Neural progenitor cell (in vitro differentiated cells): ENCODE results near the gene FAM72D. TPM values are rescaled to one million over a fixed set of nuclear protein-coding genes. Genes with fewer than 3 reads are reported as not detected.
"Not testable (repeated sequence)": the region's sequence is repeated elsewhere in the genome, so short reads cannot be mapped to it uniquely, and the experiment has no call there.

Source experiments
- DNase-seq: peaks from one replicate; pipeline ENCODE4 v3.0.0-alpha.2; 2016; ENCODE audit warnings: low spot score
- H2AFZ ChIP-seq: fragments of 200-600 bp; sonication (generic); replicated peaks from 2 replicates; pipeline ENCODE4 v1.6.1; 2016; ENCODE audit warnings: antibody characterized with exemption
- H3F3A ChIP-seq: fragments of 200-600 bp; sonication (generic); 2 replicates; pipeline ENCODE4 v1.6.1; 2016; ENCODE audit warnings: antibody characterized with exemption, low read depth
- H3K27ac ChIP-seq: fragments of 200-600 bp; sonication (generic); 2 replicates; pipeline ENCODE4 v1.5.1; 2016; ENCODE audit warnings: mild to moderate bottlenecking
- H3K27me3 ChIP-seq: fragments of 200-600 bp; sonication (generic); 2 replicates; pipeline ENCODE4 v1.6.1; 2016; ENCODE audit warnings: mild to moderate bottlenecking, moderate library complexity
- H3K36me3 ChIP-seq: fragments of 200-600 bp; sonication (generic); 2 replicates; pipeline ENCODE4 v1.5.1; 2016
- H3K4me1 ChIP-seq: fragments of 200-600 bp; sonication (generic); 2 replicates; pipeline ENCODE4 v1.6.1; 2016; ENCODE audit warnings: mixed run types
- H3K4me2 ChIP-seq: fragments of 200-600 bp; sonication (generic); 2 replicates; pipeline ENCODE4 v1.6.1; 2016
- H3K4me3 ChIP-seq: fragments of 200-600 bp; sonication (generic); 2 replicates; pipeline ENCODE4 v1.5.1; 2016
- H3K79me2 ChIP-seq: fragments of 200-600 bp; sonication (generic); 2 replicates; pipeline ENCODE4 v1.6.1; 2016; ENCODE audit warnings: low read depth
- H3K9ac ChIP-seq: fragments of 200-600 bp; sonication (generic); 2 replicates; pipeline ENCODE4 v1.6.1; 2016
- H3K9me3 ChIP-seq: fragments of 200-600 bp; sonication (generic); 2 replicates; pipeline ENCODE4 v1.5.1; 2016; ENCODE audit warnings: low read depth
- H4K20me1 ChIP-seq: fragments of 200-600 bp; sonication (generic); 2 replicates; pipeline ENCODE4 v1.6.1; 2016; ENCODE audit warnings: low read depth
- H3K27ac Mint-ChIP-seq: 3 replicates; pipeline ENCODE4 v1.8.0; 2021; ENCODE audit warnings: mixed read lengths
- H3K27me3 Mint-ChIP-seq: 2 replicates; pipeline ENCODE4 v1.8.0; 2022; ENCODE audit warnings: low read depth, mild to moderate bottlenecking, inconsistent platforms, moderate library complexity, mixed read lengths; ENCODE audit not compliant: insufficient read depth
- H3K36me3 Mint-ChIP-seq: 3 replicates; pipeline ENCODE4 v1.8.0; 2021; ENCODE audit warnings: mixed read lengths
- H3K4me1 Mint-ChIP-seq: 3 replicates; pipeline ENCODE4 v1.8.0; 2021; ENCODE audit warnings: mixed read lengths
- H3K4me3 Mint-ChIP-seq: 3 replicates; pipeline ENCODE4 v1.8.0; 2021; ENCODE audit warnings: mild to moderate bottlenecking, moderate library complexity, mixed read lengths
- H3K9me3 Mint-ChIP-seq: 3 replicates; pipeline ENCODE4 v1.8.0; 2020; ENCODE audit warnings: mixed read lengths
- total RNA-seq: library from RNA; depleted of rRNA; stranded (reverse); fragments of >200 nt; gene quantifications from 2 replicates; pipeline ENCODE4 v1.2.3, GENCODE V29; 2015; ENCODE audit warnings: low replicate concordance

Gene FAM72D
- total RNA-seq, 1 donor from 2014 or later, result 36.8 TPM

GRCh38 chr1:145078787-145079370 lies 16.9 kb upstream of the FAM72D start:
- H3K4me2 ChIP-seq, H3K9me3 Mint-ChIP-seq, H3K36me3 ChIP-seq, H3F3A ChIP-seq, H3K4me3 ChIP-seq, H3K27me3 Mint-ChIP-seq, H3K27ac Mint-ChIP-seq, H3K4me3 Mint-ChIP-seq, H3K79me2 ChIP-seq, H3K9me3 ChIP-seq, H4K20me1 ChIP-seq, H3K4me1 Mint-ChIP-seq, DNase-seq, H3K27me3 ChIP-seq, H3K27ac ChIP-seq, H2AFZ ChIP-seq, H3K4me1 ChIP-seq, H3K36me3 Mint-ChIP-seq, H3K9ac ChIP-seq: not testable (repeated sequence)

- not testable (repeated sequence) for H3F3A ChIP-seq, H3K9ac ChIP-seq, H3K4me3 ChIP-seq, H3K27me3 ChIP-seq, H3K79me2 ChIP-seq, DNase-seq, H3K27ac Mint-ChIP-seq, H3K9me3 ChIP-seq, H3K4me1 ChIP-seq, H3K27me3 Mint-ChIP-seq, H4K20me1 ChIP-seq, H3K4me3 Mint-ChIP-seq, H3K9me3 Mint-ChIP-seq, H3K4me1 Mint-ChIP-seq, H3K27ac ChIP-seq, H2AFZ ChIP-seq, H3K36me3 Mint-ChIP-seq, H3K4me2 ChIP-seq, H3K36me3 ChIP-seq
These were observed 16.0 kb upstream of the FAM72D start for GRCh38 chr1:145079737-145080136.

GRCh38 chr1:145080193-145080592 lies 15.6 kb upstream of the FAM72D start:
- H3K4me3 ChIP-seq, result not testable (repeated sequence)

GRCh38 chr1:145082483-145083255 lies 13.1 kb upstream of the FAM72D start:
- H3K4me2 ChIP-seq, DNase-seq, H3K27me3 ChIP-seq, H3K27ac Mint-ChIP-seq, H3K36me3 Mint-ChIP-seq, H2AFZ ChIP-seq, H4K20me1 ChIP-seq, H3K9me3 ChIP-seq, H3K36me3 ChIP-seq, H3K9ac ChIP-seq, H3K4me3 ChIP-seq, H3K4me3 Mint-ChIP-seq, H3K27ac ChIP-seq, H3F3A ChIP-seq, H3K4me1 ChIP-seq, H3K27me3 Mint-ChIP-seq, H3K9me3 Mint-ChIP-seq, H3K4me1 Mint-ChIP-seq, H3K79me2 ChIP-seq: not testable (repeated sequence)

More at GRCh38 chr1:145080193-145080592, 15.6 kb upstream of the FAM72D start:
- not testable (repeated sequence) for H3K4me1 Mint-ChIP-seq, H3K36me3 ChIP-seq, H3K27ac Mint-ChIP-seq, H3K9me3 ChIP-seq, H3K4me3 Mint-ChIP-seq, H3K4me1 ChIP-seq, H3K9me3 Mint-ChIP-seq, H3K4me2 ChIP-seq, H3K9ac ChIP-seq, DNase-seq, H3K79me2 ChIP-seq, H3K36me3 Mint-ChIP-seq, H3F3A ChIP-seq, H2AFZ ChIP-seq, H4K20me1 ChIP-seq, H3K27me3 Mint-ChIP-seq, H3K27me3 ChIP-seq, H3K27ac ChIP-seq

- not testable (repeated sequence) for H2AFZ ChIP-seq, H3K36me3 ChIP-seq, H3K36me3 Mint-ChIP-seq, H3K4me1 Mint-ChIP-seq, H3K4me1 ChIP-seq, H4K20me1 ChIP-seq, H3K9me3 ChIP-seq, H3K9me3 Mint-ChIP-seq, H3K9ac ChIP-seq, H3K27me3 ChIP-seq, H3K79me2 ChIP-seq, H3F3A ChIP-seq, H3K27me3 Mint-ChIP-seq, H3K27ac ChIP-seq
- H3K27ac Mint-ChIP-seq, result peak overlapping the region; percentile 87
- DNase-seq, result peak; percentile 58
- H3K4me3 Mint-ChIP-seq, result peak overlapping the region; percentile 97
- H3K4me3 ChIP-seq, result peak overlapping the region; percentile 54
- H3K4me2 ChIP-seq, result peak overlapping the region; percentile 71
These were observed 2.1 kb upstream of the FAM72D start for GRCh38 chr1:145093517-145094149.

GRCh38 chr1:145094655-145095211 lies 1.0 kb upstream of the FAM72D start:
- H3K9ac ChIP-seq, DNase-seq, H3K36me3 Mint-ChIP-seq, H3K4me2 ChIP-seq, H3K9me3 ChIP-seq, H4K20me1 ChIP-seq, H3K4me1 Mint-ChIP-seq, H3K4me1 ChIP-seq, H3K27me3 ChIP-seq, H3K27ac ChIP-seq, H3K27me3 Mint-ChIP-seq, H3F3A ChIP-seq, H3K79me2 ChIP-seq, H3K9me3 Mint-ChIP-seq, H2AFZ ChIP-seq, H3K36me3 ChIP-seq, H3K27ac Mint-ChIP-seq: not testable (repeated sequence)
- peak overlapping the region; percentile 74 for H3K4me3 Mint-ChIP-seq
- peak overlapping the region; percentile 46 for H3K4me3 ChIP-seq

GRCh38 chr1:145101725-145102124 lies 6.0 kb downstream of the FAM72D start:
- H3K4me1 Mint-ChIP-seq, H3K9ac ChIP-seq, H3K27ac Mint-ChIP-seq, H3F3A ChIP-seq, H3K4me1 ChIP-seq, DNase-seq, H3K9me3 ChIP-seq, H2AFZ ChIP-seq, H3K27me3 Mint-ChIP-seq, H4K20me1 ChIP-seq, H3K36me3 Mint-ChIP-seq, H3K9me3 Mint-ChIP-seq, H3K27ac ChIP-seq, H3K4me3 Mint-ChIP-seq, H3K27me3 ChIP-seq, H3K4me2 ChIP-seq, H3K79me2 ChIP-seq, H3K4me3 ChIP-seq, H3K36me3 ChIP-seq: not testable (repeated sequence)

GRCh38 chr1:145103294-145103693 lies 7.5 kb downstream of the FAM72D start:
- H3K27ac Mint-ChIP-seq, H4K20me1 ChIP-seq, H3K9me3 Mint-ChIP-seq, H2AFZ ChIP-seq, H3K9ac ChIP-seq, H3K27me3 ChIP-seq, DNase-seq, H3K79me2 ChIP-seq, H3K4me1 Mint-ChIP-seq, H3K27me3 Mint-ChIP-seq, H3K4me3 Mint-ChIP-seq, H3K36me3 ChIP-seq, H3K4me2 ChIP-seq, H3K27ac ChIP-seq, H3K4me1 ChIP-seq, H3K4me3 ChIP-seq, H3K36me3 Mint-ChIP-seq, H3K9me3 ChIP-seq, H3F3A ChIP-seq: not testable (repeated sequence)
